Measurements from ENCODE around the gene HOTAIR. TPM values are rescaled to one million over a fixed set of nuclear protein-coding genes. Genes with fewer than 3 reads are reported as not detected.
A peak's percentile ranks its signal among the peaks of the same experiment; 100 is the strongest.

Gene HOTAIR
- polyA plus RNA-seq, 3 donors: not detected

DNA sequence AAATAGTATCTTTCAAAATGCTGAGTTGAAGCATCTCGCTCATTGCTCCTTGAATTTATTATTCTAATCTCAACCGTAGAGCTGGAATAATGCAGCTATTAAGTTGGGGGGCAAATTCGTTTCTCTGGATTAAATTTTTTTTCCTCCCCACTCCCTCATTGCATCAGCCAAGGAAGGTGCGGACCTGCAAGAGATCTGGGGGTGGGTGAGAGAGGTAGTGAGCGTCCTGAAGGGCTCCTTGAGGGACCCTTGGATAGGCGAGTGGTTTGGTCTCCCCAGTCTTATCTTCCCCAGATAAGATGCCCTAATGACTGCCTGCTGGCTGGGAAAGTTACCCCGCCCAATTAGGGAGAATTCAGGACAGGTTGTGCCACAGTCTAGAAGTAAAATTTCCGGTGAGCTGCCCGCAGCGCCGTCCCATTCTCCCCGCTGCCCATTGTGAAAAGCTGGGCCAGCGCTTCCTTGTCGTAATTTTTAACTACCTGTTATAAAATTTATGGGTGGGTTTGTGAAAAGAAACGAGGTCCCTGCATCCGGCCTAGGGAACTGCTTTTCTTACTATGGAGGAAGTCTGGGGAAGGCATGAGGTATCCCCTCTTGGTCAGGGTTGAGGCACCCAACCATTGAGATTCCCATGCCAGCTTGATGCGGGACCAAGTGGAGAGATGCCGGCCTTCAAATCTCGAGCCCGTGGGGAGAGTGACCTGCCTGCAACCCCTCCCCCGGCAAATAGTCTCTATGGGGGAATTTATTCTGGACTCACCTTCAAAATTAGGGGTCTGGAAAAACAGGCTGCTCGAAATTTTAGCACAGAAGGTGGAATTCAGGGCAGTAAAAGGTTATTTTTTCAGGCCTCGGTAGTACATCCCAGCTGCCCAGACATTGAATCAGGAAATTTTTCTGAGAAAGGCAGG is 40.5 kb upstream of the HOTAIR start:
- H3K9me3 ChIP-seq (replicated peaks in 1 of 2; ENCODE audit: control insufficient read depth in 1 of 2, insufficient read depth in 1 of 2, low read length in 2 of 2): peaks cover 10 to 35% of the 10 kb centered on the region in 2 donors
- no peaks in the 10 kb centered on the region for H3K79me2 ChIP-seq (ENCODE audit: insufficient read depth, low read length)
- peaks cover 96 to 100% of the 10 kb centered on the region in 2 donors for H3K27me3 ChIP-seq (ENCODE audit: control insufficient read depth in 2 of 2, insufficient read depth in 2 of 2, low read length in 2 of 2)
- H2AFZ ChIP-seq (ENCODE audit: insufficient read depth, low read depth, low read length, poor library complexity, severe bottlenecking): no peak overlapping the region
- no peak overlapping the region for H3K27ac Mint-ChIP-seq
- H3K27me3 Mint-ChIP-seq (ENCODE audit: low read depth in 3 of 3): peaks cover 96 to 100% (median 99%) of the 10 kb centered on the region in 3 donors
- DNase-seq: no peak
- TF ChIP-seq, protein P1, sequence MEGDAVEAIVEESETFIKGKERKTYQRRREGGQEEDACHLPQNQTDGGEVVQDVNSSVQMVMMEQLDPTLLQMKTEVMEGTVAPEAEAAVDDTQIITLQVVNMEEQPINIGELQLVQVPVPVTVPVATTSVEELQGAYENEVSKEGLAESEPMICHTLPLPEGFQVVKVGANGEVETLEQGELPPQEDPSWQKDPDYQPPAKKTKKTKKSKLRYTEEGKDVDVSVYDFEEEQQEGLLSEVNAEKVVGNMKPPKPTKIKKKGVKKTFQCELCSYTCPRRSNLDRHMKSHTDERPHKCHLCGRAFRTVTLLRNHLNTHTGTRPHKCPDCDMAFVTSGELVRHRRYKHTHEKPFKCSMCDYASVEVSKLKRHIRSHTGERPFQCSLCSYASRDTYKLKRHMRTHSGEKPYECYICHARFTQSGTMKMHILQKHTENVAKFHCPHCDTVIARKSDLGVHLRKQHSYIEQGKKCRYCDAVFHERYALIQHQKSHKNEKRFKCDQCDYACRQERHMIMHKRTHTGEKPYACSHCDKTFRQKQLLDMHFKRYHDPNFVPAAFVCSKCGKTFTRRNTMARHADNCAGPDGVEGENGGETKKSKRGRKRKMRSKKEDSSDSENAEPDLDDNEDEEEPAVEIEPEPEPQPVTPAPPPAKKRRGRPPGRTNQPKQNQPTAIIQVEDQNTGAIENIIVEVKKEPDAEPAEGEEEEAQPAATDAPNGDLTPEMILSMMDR (IDR thresholded peaks at IDR 0.05): no peak
- H3K9ac ChIP-seq (ENCODE audit: insufficient read depth, low read length, poor library complexity, severe bottlenecking): no peak overlapping the region
- WGBS (ENCODE audit: insufficient coverage): 8% methylated on average over 6 of the region's 23 CpGs
- H3K4me1 ChIP-seq (ENCODE audit: control insufficient read depth in 1 of 2, insufficient read depth in 2 of 2, low read length in 2 of 2): peaks cover 14 to 16% of the 10 kb centered on the region in 2 donors
- peaks cover 0 to 49% (median 16%) of the 10 kb centered on the region in 7 donors for H3K9me3 Mint-ChIP-seq
- no peaks in the 10 kb centered on the region for H3K36me3 ChIP-seq (replicated peaks in 1 of 2; ENCODE audit: control insufficient read depth in 1 of 2, insufficient read depth in 2 of 2, low read length in 2 of 2)
- peak overlapping the region in 1 of 2 donors; percentile 71 for H3K4me3 Mint-ChIP-seq
- H3K4me1 Mint-ChIP-seq: peaks cover 34% of the 10 kb centered on the region
- intact Hi-C loops (cut with micrococcal nuclease): no loop called here
- H3K27ac ChIP-seq (ENCODE audit: low read depth in 1 of 2, low read length in 2 of 2): no peak overlapping the region
- H4K20me1 ChIP-seq (ENCODE audit: insufficient read depth, low read length): no peaks in the 10 kb centered on the region
- H3K4me2 ChIP-seq (replicated peaks; ENCODE audit: extremely low read depth, low read length, poor library complexity, severe bottlenecking): no peak overlapping the region
- H3K36me3 Mint-ChIP-seq: peaks cover 0 to 8% of the 10 kb centered on the region in 2 donors
- no peak overlapping the region for H3K4me3 ChIP-seq (replicated peaks in 1 of 3; ENCODE audit: low read depth in 2 of 3, low read length in 3 of 3)

DNA sequence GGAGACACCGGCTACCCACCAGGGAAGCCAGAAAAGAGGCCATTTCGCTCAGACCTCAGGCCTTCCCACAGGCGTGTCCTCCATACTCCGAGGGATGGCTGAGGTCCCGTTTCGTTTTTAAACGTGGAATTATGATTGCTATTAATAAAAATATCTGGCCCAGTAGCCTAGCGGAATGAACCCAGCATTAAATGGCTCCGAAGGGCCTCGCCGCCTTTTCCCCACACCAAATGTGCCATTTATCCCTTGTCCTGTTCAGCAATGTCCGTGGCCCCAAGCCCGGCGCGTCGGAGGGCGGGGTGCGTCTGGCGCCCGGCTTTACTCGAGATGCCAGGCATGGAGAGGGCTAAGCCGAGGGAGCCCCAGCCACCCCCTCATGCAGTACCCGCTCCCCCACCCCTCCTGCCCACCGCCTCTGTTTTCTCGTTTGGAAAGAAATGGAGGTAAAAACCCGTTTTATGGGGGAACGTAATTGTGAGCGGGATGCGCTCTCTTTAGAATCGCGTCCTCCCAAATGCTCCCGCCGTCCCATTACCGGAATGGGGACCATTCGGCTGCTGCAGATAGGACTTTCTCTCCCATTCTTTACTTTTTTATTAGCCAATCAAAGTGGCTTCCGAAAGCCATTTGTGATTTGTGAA is 39.7 kb upstream of the HOTAIR start:
- no peak overlapping the region for H3K4me2 ChIP-seq (replicated peaks; ENCODE audit: extremely low read depth, low read length, poor library complexity, severe bottlenecking)
- H3K4me3 ChIP-seq (replicated peaks in 1 of 3; ENCODE audit: low read depth in 2 of 3, low read length in 3 of 3): peak overlapping the region in 1 of 3 experiments; percentile 23
- peaks cover 14 to 16% of the 10 kb centered on the region in 2 donors for H3K4me1 ChIP-seq (ENCODE audit: control insufficient read depth in 1 of 2, insufficient read depth in 2 of 2, low read length in 2 of 2)
- no peak overlapping the region for H3K27ac ChIP-seq (ENCODE audit: low read depth in 1 of 2, low read length in 2 of 2)
- peaks cover 2 to 7% of the 10 kb centered on the region in 2 donors for H3K36me3 Mint-ChIP-seq
- no peak overlapping the region for H3K9ac ChIP-seq (ENCODE audit: insufficient read depth, low read length, poor library complexity, severe bottlenecking)
- no peaks in the 10 kb centered on the region for H4K20me1 ChIP-seq (ENCODE audit: insufficient read depth, low read length)
- peaks cover 0 to 50% (median 16%) of the 10 kb centered on the region in 7 donors for H3K9me3 Mint-ChIP-seq
- H3K79me2 ChIP-seq (ENCODE audit: insufficient read depth, low read length): no peaks in the 10 kb centered on the region
- TF ChIP-seq, protein P1 (IDR thresholded peaks at IDR 0.05): no peak
- no peak overlapping the region for H2AFZ ChIP-seq (ENCODE audit: insufficient read depth, low read depth, low read length, poor library complexity, severe bottlenecking)
- intact Hi-C loops (cut with micrococcal nuclease): no loop called here
- no peaks in the 10 kb centered on the region for H3K36me3 ChIP-seq (replicated peaks in 1 of 2; ENCODE audit: control insufficient read depth in 1 of 2, insufficient read depth in 2 of 2, low read length in 2 of 2)
- DNase-seq: no peak
- H3K27me3 ChIP-seq (ENCODE audit: control insufficient read depth in 2 of 2, insufficient read depth in 2 of 2, low read length in 2 of 2): peaks cover 96 to 100% of the 10 kb centered on the region in 2 donors
- no peak overlapping the region for H3K27ac Mint-ChIP-seq
- peaks cover 32% of the 10 kb centered on the region for H3K4me1 Mint-ChIP-seq
- peaks cover 96 to 100% (median 99%) of the 10 kb centered on the region in 3 donors for H3K27me3 Mint-ChIP-seq (ENCODE audit: low read depth in 3 of 3)
- whole genome bisulfite sequencing (ENCODE audit: insufficient coverage): 9% methylated on average over 15 of the region's 36 CpGs
- peak overlapping the region in 1 of 2 donors; percentile 84 for H3K4me3 Mint-ChIP-seq
- H3K9me3 ChIP-seq (replicated peaks in 1 of 2; ENCODE audit: control insufficient read depth in 1 of 2, insufficient read depth in 1 of 2, low read length in 2 of 2): peaks cover 10 to 42% of the 10 kb centered on the region in 2 donors
